ENCODE data around the gene CPT1A.
A peak's percentile ranks its signal among the peaks of the same experiment; 100 is the strongest.
"Not testable (repeated sequence)": the region's sequence is repeated elsewhere in the genome, so short reads cannot be mapped to it uniquely, and the experiment has no call there.

The CPT1A gene

DNA sequence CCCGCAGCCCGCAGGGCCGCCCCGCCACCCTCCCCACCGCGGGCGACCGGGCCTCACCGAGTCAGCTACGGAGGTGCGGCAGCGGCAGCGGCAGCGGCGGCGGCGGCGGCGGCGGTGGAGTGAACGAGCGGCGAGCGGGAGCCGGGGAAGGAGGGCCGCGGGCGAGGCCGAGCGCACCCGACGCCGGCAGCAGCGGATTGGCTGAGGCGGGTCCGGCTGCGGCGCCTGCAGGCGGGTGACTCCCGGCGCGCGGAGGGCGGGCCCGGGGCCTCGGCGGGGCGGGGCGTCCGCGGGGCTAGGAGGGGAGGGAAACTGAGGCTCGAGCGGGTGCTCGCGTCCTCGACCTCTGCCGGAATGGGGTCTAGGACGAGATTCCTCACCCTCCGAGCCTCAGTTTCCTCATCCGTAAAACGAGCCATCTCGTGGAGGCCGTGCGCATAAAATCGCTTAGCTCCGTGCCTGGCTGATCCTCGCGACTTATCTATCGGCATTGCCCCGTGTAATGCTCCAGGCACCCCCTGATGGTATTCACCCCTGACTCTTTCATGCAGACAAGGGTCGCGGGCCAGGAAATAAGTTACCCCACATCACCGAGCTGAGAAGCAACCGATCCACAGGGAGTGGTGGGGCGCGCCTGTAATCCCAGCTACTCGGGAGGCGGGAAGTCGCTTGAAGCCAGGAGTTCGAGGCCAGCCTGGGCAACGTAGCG lies at the start of gene CPT1A:
TSS of gene CPT1A (minus strand) at position 199 of the 709 bp plus-strand sequence. CDS start 26,442 bp downstream, outside the sequence.
- DNase-seq, result peak; percentile 75

DNA sequence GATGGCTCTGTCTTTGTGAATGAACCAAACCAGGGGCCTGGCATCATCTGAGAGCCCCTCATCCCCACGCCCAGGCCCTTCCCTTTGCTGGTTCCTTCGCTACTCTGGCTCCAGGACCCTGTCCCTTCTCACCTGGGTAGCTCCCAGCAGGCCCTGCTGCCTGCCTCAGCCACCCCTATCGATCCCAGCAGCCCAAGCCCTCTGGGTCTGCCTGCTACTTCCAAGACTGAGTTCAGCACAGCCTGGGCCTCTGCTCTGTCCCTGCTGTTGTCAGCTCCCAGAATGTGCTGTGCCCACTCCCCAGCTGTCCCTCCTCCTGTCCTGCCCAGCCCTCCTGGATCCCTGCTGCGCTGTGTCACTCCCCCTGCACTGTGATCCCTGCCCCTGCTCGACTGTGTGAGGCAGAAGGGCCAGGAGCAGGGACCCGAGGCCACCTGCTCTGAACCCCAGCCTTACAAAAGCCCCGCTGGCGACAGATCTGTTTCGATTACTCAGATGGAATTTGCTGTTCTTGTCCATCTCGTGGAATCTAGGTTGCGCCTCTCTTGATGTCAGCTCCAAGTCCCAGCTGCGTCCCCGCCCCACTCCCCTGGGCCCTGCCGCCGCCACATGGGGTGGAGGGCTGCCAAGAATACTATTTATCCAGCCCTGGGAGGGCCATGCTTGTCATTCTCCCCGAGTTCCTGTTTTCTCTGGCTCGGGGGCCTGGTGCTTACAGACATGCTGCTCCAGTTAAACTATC lies 48.9 kb upstream of the CPT1A start:
- no peak for DNase-seq

DNA sequence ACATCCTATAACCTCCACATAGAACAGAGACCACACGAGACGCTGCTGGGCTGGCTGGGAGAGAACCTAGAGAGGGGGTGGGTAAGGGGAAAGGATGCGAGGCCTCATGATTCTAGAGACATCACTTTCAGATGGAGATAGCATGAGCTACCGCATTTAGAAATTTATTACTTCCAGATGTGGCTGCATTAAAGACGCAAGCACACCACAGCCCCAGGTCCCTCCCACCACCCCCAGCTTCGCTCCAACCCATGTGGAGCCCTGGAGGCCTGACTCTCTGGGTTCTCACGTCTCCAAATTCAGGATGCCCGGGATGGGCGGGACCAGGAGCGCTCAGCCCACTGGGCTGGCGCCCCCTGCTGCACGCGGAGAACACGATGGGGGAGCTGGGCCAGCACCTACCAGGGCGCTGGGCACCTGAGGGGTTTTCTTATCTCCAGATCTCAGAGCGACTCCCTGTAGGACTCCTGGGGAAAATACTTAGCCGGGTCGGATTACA lies 48.3 kb upstream of the CPT1A start:
- no peak for DNase-seq

DNA sequence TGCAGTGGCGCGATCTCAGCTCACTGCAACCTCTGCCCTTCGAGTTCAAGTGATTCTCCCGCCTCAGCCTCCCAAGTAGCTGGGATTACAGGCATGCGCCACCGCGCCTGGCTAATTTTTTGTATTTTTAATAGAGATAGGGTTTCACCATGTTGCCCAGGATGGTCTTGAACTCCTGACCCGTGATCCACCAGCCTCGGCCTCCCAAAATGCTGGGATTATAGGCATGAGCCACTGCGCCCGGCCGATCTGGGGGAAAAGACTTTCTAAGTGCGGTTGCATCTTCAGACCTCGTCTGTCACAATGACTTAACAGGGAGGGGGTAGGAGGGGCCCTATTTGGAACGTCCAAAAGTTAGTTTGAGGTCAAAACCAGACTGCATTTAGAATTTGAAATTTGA lies 43.1 kb upstream of the CPT1A start:
- DNase-seq, result not testable (repeated sequence)

DNA sequence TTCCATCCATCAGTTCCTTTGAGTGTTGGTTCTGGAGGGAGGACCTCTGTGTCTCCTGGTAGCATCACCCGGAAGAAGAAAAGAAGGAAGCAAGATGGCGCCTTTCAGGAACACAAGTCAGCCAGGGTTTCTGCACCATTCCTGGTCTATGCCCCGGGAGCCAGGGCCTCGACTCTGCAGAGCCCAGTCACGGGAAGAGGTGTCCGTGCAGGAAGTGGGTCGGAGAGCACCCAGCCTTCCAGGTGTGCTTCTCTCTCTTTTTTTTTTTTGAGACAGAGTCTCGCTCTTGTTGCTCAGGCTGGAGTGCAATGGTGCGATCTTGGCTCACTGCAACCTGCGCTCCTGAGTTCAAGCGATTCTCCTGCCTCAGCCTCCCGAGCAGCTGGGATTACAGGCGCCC lies 40.7 kb upstream of the CPT1A start:
- no peak for DNase-seq

DNA sequence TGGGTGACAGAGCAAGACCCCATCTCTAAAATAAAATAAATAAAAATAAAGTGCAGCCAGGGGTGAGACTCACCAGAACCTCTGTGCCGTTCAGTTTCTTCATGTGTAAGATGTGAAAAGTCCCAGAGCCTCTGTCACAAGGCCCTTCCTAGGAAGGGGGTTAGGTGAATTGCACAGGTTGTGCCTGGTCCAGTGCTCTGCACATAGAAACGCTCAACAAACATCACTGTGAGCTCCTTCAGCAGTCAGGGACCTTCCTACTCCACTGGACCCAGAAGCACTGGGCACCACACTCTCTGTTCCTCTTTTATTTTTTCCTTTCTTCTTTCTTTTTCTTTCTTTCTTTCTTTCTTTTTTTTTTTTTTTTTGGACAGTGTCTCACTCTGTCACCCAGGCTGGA lies 39.6 kb upstream of the CPT1A start:
- DNase-seq, result no peak

DNA sequence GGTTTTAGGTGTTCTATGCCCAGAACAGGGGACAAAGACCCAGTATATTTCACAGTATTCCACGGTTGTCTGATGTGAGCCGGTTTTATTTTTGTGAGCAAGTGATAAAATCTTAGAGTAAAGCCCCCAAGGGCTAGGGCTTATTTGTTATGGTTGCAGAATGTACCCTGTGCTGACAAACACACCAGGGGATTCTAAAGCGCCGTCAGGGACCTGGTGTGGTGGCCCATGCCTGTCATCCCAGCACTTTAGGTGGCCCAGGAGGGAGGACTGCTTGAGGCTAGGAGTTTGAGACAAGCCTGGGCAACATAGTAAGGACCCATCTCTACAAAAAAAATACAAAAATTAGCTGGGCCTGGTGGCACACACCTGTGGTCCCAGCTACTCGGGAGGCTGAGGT lies 39.1 kb upstream of the CPT1A start:
- no peak for DNase-seq

DNA sequence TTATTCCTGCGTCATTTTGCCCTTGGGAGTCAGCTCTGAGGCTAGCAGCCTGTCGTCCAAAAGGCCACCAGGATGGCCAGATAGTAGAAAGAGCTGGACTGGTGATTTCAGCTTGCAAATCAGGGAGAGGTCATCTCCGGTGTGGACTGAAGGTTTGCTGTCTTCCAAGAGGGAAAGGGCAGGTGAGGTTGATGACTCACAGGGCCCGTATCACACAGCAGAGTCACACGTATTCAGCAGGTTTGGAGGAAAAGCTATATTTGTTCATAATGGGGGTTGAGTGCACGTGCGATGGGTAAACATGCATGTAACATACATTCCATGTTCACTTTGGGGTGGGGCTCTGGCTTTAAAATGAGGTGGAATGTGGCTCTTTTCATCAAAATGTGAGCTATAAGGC lies 36.3 kb upstream of the CPT1A start:
- no peak for DNase-seq

DNA sequence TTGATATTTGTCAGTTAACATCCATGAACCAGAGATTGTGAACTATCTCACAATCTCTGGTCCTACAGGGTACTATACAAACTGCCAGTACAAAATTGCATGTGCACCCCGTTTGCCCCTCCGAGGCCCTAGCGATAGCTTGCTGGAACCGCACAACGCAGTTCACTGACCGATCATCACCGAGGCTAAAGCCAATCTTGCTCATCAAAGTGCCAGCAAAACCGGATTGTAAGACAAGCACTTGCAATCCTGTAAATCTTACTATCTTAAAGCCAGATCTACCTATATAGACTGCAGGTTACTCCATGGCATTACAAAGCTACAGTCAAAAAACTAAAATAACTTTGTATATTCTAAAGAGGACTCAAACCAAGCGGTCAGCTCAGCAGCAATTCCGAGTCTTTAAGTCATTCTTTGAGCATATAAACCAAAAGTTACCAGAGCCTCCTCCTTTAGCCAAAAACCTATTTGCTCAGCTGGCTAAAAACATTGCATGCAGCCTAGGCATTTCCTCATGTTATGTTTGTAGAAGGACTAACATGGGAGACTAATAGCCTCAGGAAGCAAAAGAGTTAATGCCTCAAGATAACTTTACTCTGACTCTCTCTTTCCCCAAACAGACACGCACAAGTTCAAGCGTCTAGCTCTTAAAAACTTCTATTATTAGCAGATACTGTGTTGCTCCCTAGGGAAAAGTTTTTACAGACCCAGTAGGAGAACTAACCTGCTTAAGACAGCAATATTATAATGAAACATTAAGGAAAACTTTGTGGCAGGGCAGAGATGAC lies 30.7 kb upstream of the CPT1A start:
- no peak for DNase-seq

DNA sequence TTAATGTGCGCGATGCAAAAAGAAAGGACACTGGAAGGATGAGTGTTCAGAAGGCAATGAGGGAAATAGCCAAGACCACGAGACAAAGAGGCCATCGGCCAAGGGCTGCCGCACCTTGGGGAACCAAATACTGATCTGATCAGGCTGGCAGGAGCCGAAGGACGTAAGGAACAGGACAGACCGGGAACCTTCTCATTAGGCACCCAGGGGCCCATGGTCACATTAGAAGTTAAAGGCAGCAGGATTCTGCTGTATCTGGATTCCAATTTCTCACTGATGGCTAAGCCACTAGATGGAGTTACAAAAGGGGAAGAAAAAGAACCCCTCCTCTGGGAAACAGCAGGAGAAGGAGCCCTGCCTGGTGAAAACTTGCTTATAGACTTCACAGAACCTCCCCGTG lies 28.8 kb upstream of the CPT1A start:
- DNase-seq, result no peak

DNA sequence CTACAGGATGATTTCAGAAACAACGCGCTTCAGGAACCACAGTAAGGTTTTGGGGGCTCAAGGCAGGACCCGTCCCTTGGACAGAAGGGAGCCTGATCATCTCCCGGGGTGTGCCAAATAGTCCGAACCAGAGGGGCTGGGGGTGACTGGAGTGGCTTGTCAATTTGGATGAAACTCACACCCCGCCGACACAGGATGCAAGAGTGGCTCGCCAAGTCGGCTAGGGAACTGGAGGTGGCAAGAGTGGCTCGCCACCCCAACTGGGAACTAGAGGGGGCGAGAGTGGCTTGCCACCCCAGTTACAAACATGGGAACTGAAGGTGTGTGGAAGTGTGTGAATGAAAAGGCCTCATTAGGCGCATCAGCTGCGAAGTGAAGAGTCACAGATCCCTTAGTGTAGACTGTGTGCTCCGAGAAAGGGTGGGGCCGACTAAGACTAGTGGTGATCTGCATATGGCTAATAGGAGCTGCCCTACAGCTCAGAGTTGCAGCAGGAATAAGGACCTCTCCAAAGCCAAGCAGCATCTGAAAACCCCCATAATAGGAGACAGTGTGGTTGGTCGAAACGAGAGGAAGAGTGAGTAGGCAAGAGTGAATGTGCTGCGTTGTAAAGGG lies 26.6 kb upstream of the CPT1A start:
- no peak for DNase-seq

DNA sequence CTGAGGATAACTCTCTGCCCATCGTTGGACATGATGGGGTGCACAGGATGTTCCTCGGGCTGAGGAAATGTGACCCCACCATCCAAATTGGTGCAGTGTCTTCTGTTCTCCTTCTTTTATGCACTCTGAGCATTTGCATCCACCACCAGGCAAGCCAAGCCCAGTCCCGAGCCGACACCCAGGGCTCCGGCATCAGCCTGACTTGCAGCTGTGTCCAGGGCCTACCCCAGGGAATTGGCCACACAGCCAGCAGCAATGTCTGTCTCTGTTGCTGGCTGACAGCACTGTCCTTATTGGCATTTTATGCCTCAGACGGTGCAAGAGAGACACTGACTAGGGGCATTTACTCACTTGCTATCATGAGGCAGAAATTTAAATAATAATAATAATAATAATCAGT lies 25.4 kb upstream of the CPT1A start:
- DNase-seq, result no peak

DNA sequence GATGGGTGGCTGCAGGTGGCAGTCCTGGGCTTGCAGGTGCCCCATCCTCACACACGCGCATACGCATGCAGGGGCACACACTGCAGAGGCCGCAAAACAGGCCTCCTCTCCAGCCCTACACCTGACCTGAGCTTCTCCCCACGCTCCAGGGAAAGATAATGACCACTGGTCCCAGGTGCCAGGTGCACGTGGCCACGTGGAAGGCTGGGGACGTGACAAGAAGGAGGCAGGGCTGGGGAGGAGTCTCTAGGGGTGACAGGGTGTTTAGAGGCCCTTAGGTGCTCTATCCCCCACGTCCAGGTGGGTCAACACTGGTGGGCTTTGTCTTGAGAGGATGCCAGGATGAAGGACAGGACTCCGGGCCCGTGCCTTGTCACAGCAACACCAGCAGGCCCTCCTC lies 23.5 kb upstream of the CPT1A start:
- DNase-seq, result no peak

DNA sequence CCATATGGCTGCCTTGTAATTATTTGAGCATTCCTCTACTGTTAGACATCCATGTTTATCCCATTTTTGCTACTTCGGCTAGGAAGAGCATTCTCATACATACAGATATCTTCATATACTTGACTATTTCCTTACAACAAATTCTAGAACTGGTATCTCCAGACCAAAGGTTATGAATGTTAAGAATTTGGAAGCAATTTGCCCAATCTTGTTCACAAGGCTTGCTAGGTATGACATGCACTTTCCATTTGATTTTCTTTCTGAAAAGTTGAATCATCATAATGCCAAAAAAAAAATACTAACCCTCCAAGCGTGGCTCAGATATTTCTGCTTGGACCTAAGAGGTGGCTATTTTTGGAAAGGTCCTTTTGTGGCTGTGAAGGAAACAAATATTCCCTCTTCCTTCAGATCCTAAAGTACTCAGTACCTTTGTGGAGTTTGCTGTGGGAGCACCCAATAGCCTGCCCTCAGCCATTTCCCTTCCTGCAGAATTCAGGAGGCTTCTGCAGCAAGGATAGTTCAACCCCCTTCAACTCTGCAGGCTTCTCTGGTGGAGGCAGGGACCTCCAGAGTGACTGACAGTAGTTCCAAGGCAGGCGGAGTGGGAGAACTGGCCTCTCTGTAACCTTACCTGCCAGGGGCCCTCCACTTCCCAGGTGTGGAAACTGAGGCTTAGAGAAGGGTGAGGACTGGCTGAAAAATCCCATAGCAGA lies 22.0 kb upstream of the CPT1A start:
- DNase-seq, result no peak

DNA sequence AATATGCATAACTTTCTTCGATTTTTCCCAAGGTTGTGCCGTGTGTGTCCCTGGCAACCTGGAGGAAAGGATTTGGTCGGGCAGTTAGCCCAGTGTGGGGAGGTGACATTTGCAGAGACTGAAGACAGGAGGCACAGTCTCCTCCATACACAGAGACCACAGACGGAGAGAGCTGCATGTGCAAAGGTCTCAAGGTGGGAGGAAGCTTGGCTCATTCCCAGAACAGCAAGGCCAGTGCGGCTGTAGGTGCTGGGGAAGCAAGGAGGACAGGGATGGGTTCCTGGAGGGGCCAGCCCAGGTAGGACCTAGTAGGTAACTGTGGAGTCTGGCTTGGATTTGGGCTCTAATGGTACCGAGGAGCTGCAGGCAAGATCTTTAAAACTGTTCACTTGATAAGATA lies 20.7 kb upstream of the CPT1A start:
- no peak for DNase-seq

DNA sequence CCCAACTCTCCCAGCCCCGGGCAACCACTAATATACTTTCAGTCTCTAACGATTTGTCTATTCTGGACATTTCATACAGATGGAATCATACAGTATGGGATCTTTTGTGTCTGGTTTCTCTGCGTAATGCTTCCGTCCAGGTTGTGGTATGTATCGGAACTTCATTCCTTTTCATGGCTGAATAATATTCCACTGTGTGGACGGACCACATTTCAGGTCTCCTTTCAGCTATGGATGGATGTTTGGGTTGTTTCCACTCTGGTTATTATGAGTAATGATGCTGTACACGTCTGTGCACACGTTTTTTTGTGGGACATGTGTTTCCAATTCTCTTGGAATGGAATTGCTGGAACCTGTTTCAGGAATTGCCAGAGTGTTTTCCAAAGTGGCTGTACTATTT lies 17.4 kb upstream of the CPT1A start:
- DNase-seq, result no peak

DNA sequence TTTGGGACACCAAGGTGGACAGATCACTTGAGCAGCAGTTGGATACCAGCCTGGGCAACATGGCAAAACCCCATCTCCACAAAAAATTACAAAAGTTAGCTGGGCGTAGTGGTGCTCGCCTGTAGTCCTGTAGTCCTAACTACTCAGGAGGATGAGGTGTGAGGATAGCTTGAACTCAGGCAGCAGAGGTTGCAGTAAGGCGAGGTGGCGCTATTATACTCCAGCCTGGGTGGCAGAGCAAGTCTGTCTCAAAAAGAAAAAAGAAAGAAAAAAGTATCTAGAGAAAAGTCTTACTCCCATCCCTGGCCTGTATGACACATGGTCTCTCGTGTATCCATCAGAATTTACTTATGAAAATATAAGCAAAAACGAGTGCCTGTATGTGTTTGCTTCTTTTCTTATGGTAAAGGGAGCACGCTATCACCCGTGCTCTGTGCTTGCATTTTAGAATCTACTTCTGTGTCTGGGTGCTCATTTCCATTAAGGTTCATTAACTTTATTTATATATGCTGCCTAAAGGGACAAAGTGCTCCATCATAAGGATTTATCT lies 15.4 kb upstream of the CPT1A start:
- no peak for DNase-seq

DNA sequence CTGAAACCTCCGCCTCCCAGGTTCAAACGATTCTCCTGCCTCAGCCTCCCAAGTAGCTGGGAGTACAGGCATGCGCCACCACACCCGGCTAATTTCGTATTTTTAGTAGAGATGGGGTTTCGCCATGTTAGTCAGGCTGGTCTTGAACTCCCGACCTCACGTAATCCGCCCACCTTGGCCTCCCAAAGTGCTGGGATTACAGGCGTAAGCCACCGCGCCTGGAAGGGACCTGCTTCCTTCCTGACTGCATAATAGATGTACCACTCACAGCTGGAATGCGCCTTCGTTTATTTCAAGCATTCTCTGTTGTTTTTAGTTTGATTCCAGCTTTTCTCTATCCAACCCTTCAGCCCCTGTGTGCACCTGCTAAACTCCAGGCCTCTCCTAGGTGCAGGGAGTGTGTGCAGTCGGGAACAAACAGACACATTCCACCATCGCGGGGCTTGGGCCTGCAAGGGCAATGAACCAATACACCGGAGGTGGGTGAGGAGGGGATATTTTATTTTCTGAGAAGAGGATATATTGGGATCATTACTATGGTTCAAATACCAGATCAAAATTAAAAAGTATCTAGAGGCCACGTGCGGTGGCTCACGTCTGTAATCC lies 14.8 kb upstream of the CPT1A start:
- not testable (repeated sequence) for DNase-seq

DNA sequence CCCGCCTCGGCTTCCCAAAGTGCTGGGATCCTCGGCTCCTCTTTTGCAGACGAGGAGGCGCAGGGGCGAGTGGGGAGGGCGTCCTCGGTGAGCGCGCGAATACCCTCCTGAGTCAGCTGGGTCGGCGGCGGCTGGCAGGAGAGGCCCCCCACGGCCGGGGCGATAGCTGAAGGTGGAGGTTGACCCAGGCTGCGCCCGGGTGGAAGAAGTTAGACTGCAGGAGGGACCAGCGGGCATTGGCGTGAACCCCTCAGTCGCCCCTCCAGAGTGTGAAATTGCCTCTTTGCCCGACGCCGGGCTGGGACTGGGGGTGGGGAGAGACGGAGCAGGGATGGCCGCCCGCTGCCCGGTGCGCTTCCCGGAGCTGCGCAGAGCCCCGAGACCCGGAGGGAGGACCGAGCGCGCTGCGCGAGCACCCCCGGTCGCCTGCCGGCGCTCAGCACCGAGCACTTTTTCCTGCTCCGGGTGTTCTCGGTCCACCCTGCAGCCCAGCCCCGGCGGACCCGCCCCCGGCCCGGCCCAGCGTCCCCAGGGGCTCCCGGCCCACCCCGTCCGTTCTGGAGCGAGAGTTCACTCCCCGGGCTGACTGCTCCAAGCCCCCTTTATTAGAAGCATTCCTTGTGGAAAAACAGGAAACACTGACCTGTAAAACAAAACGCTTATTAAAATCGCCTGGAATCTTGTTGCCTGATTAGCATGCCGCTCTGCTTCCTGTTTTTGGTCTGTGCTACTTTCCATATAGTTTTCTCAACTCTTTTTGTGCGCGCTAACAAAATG lies 13.7 kb upstream of the CPT1A start:
- DNase-seq, result no peak

DNA sequence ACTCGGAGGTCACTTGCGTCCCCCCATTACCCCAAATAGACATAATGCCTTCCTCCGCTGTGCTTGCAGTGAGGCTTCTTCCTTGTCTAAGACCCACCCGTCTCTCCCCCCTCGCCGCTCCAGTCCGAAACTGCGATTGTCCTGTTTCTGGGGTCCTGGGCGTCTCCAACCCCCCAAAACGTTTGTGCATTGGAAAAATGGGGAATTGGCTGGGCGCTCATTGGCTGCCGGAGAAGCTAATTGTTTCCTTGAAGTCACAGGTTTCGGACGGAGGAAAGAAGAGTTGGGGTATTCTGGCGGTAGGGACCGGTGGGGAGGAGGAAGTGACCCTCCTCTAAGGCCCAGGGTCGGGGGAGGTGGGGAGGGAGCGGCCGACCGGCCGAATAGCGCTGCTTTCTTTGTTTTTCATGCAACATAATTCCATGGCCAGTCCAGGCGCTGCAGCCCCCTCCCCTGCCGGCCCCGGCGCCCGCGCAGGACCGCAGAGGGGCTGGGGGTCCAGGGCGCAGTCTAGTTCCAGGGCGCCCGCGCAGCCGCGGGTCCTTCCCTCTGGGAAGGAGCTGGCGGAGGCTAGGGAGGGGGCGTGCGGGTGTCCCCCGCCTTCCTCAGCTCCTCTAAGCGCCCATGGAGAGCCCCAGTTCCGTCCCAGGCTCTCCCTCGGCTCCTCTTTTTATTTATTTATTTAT lies 12.7 kb upstream of the CPT1A start:
- no peak for DNase-seq

Measured in activated CD4-positive, alpha-beta T cell treated with anti-CD3 and anti-CD28 coated beads, Interleukin-2, amount 50 U/mL, for 16 hours (primary cell).